ENCODE data around the gene XKR3.
"Not testable (repeated sequence)": the region's sequence is repeated elsewhere in the genome, so short reads cannot be mapped to it uniquely, and the experiment has no call there.

GRCh38 chr22:16771569-16771968, 53.6 kb downstream of the XKR3 start:
- TF ChIP-seq CTCF (conservative IDR thresholded peaks at IDR 0.05); EZH2 (IDR thresholded peaks at IDR 0.05; ENCODE audit: low read depth): not testable (repeated sequence)

All from PC-9 (cell line).